WTC11 (cell line): ENCODE results near the gene PITPNM3. TPM values are rescaled to one million over a fixed set of nuclear protein-coding genes. Genes with fewer than 3 reads are reported as not detected.

Experiments
- ATAC-seq: fragments of 200-7000 bp; cut with Tn5 transposase; 2 replicates; pipeline ENCODE4 v1.10.0; 2021; ENCODE audit warnings: mild to moderate bottlenecking, moderate library complexity
- CTCF ChIA-PET: fragments of 300-600 bp; sonication (Branson Sonifier 250); formaldehyde crosslinking; loops from one replicate; lab custom pipeline; 2021; ENCODE audit warnings: antibody characterized with exemption; lab: Charles Lee
- POLR2A ChIA-PET: fragments of 350-600 bp; sonication (Branson Sonifier 250); formaldehyde crosslinking; loops from one replicate; lab custom pipeline; 2021; ENCODE audit warnings: antibody characterized with exemption; lab: Charles Lee
- DNase-seq: peaks from one replicate; pipeline ENCODE4 v3.0.0; 2021; ENCODE audit warnings: low spot score
- H3K27ac Mint-ChIP-seq: 2 replicates; pipeline ENCODE4 v1.8.0; 2021; ENCODE audit warnings: mixed read lengths
- H3K27me3 Mint-ChIP-seq: 2 replicates; pipeline ENCODE4 v1.8.0; 2021; ENCODE audit warnings: low read depth, mild to moderate bottlenecking, moderate library complexity, mixed read lengths
- H3K36me3 Mint-ChIP-seq: 2 replicates; pipeline ENCODE4 v1.8.0; 2021; ENCODE audit warnings: mixed read lengths
- H3K4me1 Mint-ChIP-seq: 2 replicates; pipeline ENCODE4 v1.8.0; 2022; ENCODE audit warnings: mixed read lengths
- H3K4me3 Mint-ChIP-seq: 2 replicates; pipeline ENCODE4 v1.8.0; 2021; ENCODE audit warnings: mild to moderate bottlenecking, moderate library complexity, mixed read lengths
- H3K9me3 Mint-ChIP-seq: 2 replicates; pipeline ENCODE4 v1.8.0; 2021; ENCODE audit warnings: mixed read lengths
- ARID4B ChIP-seq: sonication (generic); formaldehyde crosslinking; IDR thresholded peaks from 2 replicates; pipeline ENCODE4 v1.8.0; 2023; ENCODE audit warnings: missing genetic modification reagents, mild to moderate bottlenecking, borderline replicate concordance
- ATF3 ChIP-seq: sonication (generic); formaldehyde crosslinking; conservative IDR thresholded peaks from 2 replicates; pipeline ENCODE4 v1.8.1; 2022; ENCODE audit warnings: mild to moderate bottlenecking, missing genetic modification reagents
- ETV6 ChIP-seq: sonication (generic); formaldehyde crosslinking; IDR thresholded peaks from 2 replicates; pipeline ENCODE4 v1.8.1; 2022; ENCODE audit warnings: mild to moderate bottlenecking, missing genetic modification reagents
- FOXJ3 ChIP-seq: sonication (generic); formaldehyde crosslinking; IDR thresholded peaks from 2 replicates; pipeline ENCODE4 v1.9.0; 2021; ENCODE audit warnings: missing genetic modification reagents, mild to moderate bottlenecking, borderline replicate concordance
- IRF2 ChIP-seq: sonication (generic); formaldehyde crosslinking; IDR thresholded peaks from 2 replicates; pipeline ENCODE4 v1.8.0; 2022; ENCODE audit warnings: low read depth, missing genetic modification reagents, borderline replicate concordance
- MXD4 ChIP-seq: fragments of 250-450 bp; sonication (Bioruptor Pico); IDR thresholded peaks from 2 replicates; pipeline ENCODE4 v1.8.0; 2021; ENCODE audit warnings: mild to moderate bottlenecking, moderate library complexity, borderline replicate concordance
- NFYB ChIP-seq: sonication (generic); formaldehyde crosslinking; conservative IDR thresholded peaks from 2 replicates; pipeline ENCODE4 v1.8.0; 2022; ENCODE audit warnings: low read depth, missing genetic modification reagents
- STAT6 ChIP-seq: sonication (generic); formaldehyde crosslinking; conservative IDR thresholded peaks from 2 replicates; pipeline ENCODE4 v1.8.1; 2023; ENCODE audit warnings: mild to moderate bottlenecking, low read depth, missing genetic modification reagents, moderate library complexity
- TEAD1 ChIP-seq: sonication (generic); formaldehyde crosslinking; IDR thresholded peaks from 2 replicates; pipeline ENCODE4 v1.8.0; 2022; ENCODE audit warnings: mild to moderate bottlenecking, missing genetic modification reagents
- ZNF138 ChIP-seq: sonication (generic); formaldehyde crosslinking; conservative IDR thresholded peaks from 2 replicates; pipeline ENCODE4 v1.8.1; 2022; ENCODE audit warnings: mild to moderate bottlenecking, moderate library complexity, missing genetic modification reagents
- ZNF281 ChIP-seq: sonication (generic); formaldehyde crosslinking; IDR thresholded peaks from 2 replicates; pipeline ENCODE4 v1.8.0; 2023; ENCODE audit warnings: mild to moderate bottlenecking, missing genetic modification reagents
- ZNF425 ChIP-seq: fragments of 250-450 bp; sonication (Bioruptor Pico); conservative IDR thresholded peaks from 2 replicates; pipeline ENCODE4 v1.9.0; 2021; ENCODE audit warnings: mild to moderate bottlenecking
- total RNA-seq: library from RNA; stranded (reverse); gene quantifications from 3 replicates; pipeline ENCODE4 v1.2.3, GENCODE V29; 2021
- TF ChIP-seq, protein P1 (sequence below): fragments of 250-450 bp; sonication (Bioruptor Pico); IDR thresholded peaks from 2 replicates; pipeline ENCODE4 v1.9.0; 2021; ENCODE audit warnings: moderate library complexity, mild to moderate bottlenecking, inconsistent platforms, borderline replicate concordance
- TF ChIP-seq, protein P2 (sequence below): sonication (generic); formaldehyde crosslinking; IDR thresholded peaks from 2 replicates; pipeline ENCODE4 v1.8.1; 2022; ENCODE audit warnings: mild to moderate bottlenecking, missing genetic modification reagents, moderate library complexity, borderline replicate concordance
- TF ChIP-seq, protein P3 (sequence below): sonication (generic); formaldehyde crosslinking; IDR thresholded peaks from 2 replicates; pipeline ENCODE4 v1.8.1; 2023; ENCODE audit warnings: mild to moderate bottlenecking, missing genetic modification reagents, borderline replicate concordance

PITPNM3 gene
- total RNA-seq, 1 experiment from 2014 or later: 2.8 TPM

DNA sequence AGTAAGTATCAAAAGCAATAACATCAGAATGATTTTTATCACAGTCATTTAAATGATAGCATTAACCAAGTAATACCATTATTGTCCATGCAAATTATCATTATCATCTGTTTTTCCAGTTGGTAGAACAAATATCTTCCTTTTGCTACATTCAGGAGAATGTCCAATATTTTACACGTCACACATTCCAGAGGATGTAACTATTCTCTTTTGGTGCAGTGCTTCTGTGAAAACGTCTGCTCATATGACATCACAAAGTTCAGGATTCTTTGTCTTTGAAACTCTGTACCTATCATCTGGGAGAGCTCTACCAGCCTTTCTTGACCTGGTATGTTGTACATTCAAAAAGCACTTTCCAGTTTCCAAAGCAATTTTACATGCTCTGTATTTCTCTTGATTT, 40.2 kb upstream of the PITPNM3 start:
- Mint-ChIP-seq H3K9me3 (no peaks in the 10 kb centered on the region), H3K4me3 (no peak overlapping the region), H3K27ac (no peak overlapping the region), H3K27me3 (no peaks in the 10 kb centered on the region), H3K4me1 (peaks cover 4% of the 10 kb centered on the region), H3K36me3 (peaks cover 33% of the 10 kb centered on the region)
- DNase-seq (no peak), ATAC-seq (no peak)
- ChIA-PET POLR2A (no interaction called here), CTCF (no interaction called here)
- no peak for TF ChIP-seq STAT6 (CRISPR knock-in tag)
- TF ChIP-seq TEAD1 (CRISPR knock-in tag): no peak
- TF ChIP-seq, protein P1, sequence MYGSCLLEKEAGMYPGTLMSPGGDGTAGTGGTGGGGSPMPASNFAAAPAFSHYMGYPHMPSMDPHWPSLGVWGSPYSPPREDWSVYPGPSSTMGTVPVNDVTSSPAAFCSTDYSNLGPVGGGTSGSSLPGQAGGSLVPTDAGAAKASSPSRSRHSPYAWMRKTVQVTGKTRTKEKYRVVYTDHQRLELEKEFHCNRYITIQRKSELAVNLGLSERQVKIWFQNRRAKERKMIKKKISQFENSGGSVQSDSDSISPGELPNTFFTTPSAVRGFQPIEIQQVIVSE (CRISPR knock-in tag): no peak
- no peak for TF ChIP-seq ARID4B
- TF ChIP-seq IRF2 (CRISPR knock-in tag): no peak
- no peak for TF ChIP-seq ETV6 (CRISPR knock-in tag)
- no peak for TF ChIP-seq ATF3
- TF ChIP-seq MXD4 (CRISPR knock-in tag): no peak
- TF ChIP-seq ZNF138 (CRISPR knock-in tag): no peak
- TF ChIP-seq, protein P2, sequence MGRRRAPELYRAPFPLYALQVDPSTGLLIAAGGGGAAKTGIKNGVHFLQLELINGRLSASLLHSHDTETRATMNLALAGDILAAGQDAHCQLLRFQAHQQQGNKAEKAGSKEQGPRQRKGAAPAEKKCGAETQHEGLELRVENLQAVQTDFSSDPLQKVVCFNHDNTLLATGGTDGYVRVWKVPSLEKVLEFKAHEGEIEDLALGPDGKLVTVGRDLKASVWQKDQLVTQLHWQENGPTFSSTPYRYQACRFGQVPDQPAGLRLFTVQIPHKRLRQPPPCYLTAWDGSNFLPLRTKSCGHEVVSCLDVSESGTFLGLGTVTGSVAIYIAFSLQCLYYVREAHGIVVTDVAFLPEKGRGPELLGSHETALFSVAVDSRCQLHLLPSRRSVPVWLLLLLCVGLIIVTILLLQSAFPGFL: no peak

GRCh38 chr17:6596081-6596480, 39.7 kb upstream of the PITPNM3 start:
- CTCF ChIA-PET: no interaction called here
- Mint-ChIP-seq H3K36me3 (peaks cover 33% of the 10 kb centered on the region), H3K4me3 (no peak overlapping the region)
- TF ChIP-seq FOXJ3 (CRISPR knock-in tag) (no peak), ZNF281 (CRISPR knock-in tag) (no peak), ZNF425 (no peak), NFYB (CRISPR knock-in tag) (no peak)
- TF ChIP-seq, protein P3, sequence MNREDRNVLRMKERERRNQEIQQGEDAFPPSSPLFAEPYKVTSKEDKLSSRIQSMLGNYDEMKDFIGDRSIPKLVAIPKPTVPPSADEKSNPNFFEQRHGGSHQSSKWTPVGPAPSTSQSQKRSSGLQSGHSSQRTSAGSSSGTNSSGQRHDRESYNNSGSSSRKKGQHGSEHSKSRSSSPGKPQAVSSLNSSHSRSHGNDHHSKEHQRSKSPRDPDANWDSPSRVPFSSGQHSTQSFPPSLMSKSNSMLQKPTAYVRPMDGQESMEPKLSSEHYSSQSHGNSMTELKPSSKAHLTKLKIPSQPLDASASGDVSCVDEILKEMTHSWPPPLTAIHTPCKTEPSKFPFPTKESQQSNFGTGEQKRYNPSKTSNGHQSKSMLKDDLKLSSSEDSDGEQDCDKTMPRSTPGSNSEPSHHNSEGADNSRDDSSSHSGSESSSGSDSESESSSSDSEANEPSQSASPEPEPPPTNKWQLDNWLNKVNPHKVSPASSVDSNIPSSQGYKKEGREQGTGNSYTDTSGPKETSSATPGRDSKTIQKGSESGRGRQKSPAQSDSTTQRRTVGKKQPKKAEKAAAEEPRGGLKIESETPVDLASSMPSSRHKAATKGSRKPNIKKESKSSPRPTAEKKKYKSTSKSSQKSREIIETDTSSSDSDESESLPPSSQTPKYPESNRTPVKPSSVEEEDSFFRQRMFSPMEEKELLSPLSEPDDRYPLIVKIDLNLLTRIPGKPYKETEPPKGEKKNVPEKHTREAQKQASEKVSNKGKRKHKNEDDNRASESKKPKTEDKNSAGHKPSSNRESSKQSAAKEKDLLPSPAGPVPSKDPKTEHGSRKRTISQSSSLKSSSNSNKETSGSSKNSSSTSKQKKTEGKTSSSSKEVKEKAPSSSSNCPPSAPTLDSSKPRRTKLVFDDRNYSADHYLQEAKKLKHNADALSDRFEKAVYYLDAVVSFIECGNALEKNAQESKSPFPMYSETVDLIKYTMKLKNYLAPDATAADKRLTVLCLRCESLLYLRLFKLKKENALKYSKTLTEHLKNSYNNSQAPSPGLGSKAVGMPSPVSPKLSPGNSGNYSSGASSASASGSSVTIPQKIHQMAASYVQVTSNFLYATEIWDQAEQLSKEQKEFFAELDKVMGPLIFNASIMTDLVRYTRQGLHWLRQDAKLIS (CRISPR knock-in tag): no peak
- TF ChIP-seq, all 79 proteins: peak for 0
- DNase-seq: no peak
- H3K27ac Mint-ChIP-seq: no peak overlapping the region
- H3K9me3 Mint-ChIP-seq: no peaks in the 10 kb centered on the region
- POLR2A ChIA-PET: no interaction called here
- ATAC-seq: no peak
- peaks cover 4% of the 10 kb centered on the region for H3K4me1 Mint-ChIP-seq
- no peaks in the 10 kb centered on the region for H3K27me3 Mint-ChIP-seq
